Measurements from ENCODE around the gene TXK.

DNA sequence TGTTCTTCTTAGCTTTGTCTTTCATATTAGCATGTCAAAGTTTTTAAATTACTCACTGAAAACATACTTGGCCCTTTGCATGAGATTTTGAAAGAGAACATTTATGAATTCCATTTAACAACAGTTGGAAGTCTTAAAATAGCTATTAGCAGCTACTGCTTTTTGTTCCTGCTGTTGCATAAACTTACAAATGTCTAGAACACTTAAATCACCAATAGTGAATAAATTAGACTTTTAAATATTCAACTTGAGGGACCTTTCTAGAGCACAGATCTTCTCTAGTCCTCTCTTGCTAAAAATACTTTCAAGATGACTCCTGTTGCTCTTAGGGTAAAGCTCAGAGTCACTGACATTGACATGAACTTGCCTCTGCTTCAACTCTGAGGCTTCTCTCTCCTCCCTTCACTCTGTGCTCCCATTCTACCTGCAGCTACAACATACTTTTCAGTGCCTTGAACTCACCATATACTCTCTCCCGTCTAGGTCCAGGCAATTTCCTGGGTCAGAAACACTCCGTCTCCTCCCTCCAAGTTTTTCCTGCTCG is 15.8 kb upstream of the TXK start:
- TF ChIP-seq POLR2AphosphoS5 (IDR thresholded peaks at IDR 0.05; ENCODE audit: low read depth, low read length) (no peak), TAF1 (IDR thresholded peaks at IDR 0.05; ENCODE audit: borderline replicate concordance, insufficient read depth, low read length) (no peak)

Measured in PFSK-1 (cell line).